Stomach (tissue), 9 donors: ENCODE results near the gene LHFPL6. TPM values are rescaled to one million over a fixed set of nuclear protein-coding genes. Genes with fewer than 3 reads are reported as not detected.

Source experiments
- DNase-seq, 2 donors: peaks; one replicate each; pipeline versions ENCODE4 v3.0.0 to v3.0.0-alpha.2; 2013 to 2019
- H3K27ac ChIP-seq, 5 donors: fragments of 200-600 bp in 4 of 5; sonication (generic) in 4 of 5; one replicate each; pipeline ENCODE4 v1.5.1; 2013 to 2019; ENCODE audit warnings: mild to moderate bottlenecking in 1 of 5, moderate library complexity in 1 of 5
- H3K27me3 ChIP-seq, 3 donors: fragments of 200-600 bp; sonication (generic); one replicate each; pipeline ENCODE4 v1.5.1; 2017 to 2019; ENCODE audit warnings: mixed run types in 1 of 3
- H3K36me3 ChIP-seq, 4 donors: fragments of 200-600 bp; sonication (generic); 1 replicate in 3 of 4; 2 replicates in 1 of 4; pipeline ENCODE4 v1.5.1; 2016 to 2019
- H3K4me1 ChIP-seq, 4 donors: fragments of 200-600 bp; sonication (generic); one replicate each; pipeline ENCODE4 v1.5.1; 2016 to 2019
- H3K4me3 ChIP-seq, 4 donors: fragments of 200-600 bp; sonication (generic) in 3 of 4; one replicate each; pipeline ENCODE4 v1.5.1; 2016 to 2019; ENCODE audit warnings: mild to moderate bottlenecking in 1 of 4
- H3K9me3 ChIP-seq, 4 donors: fragments of 200-600 bp; sonication (generic); one replicate each; pipeline ENCODE4 v1.5.1; 2016 to 2019
- EP300 ChIP-seq: sonication (generic); formaldehyde crosslinking; IDR thresholded peaks from one replicate; pipeline ENCODE4 v1.6.1; 2017; ENCODE audit warnings: antibody characterized with exemption
- POLR2A ChIP-seq, 4 donors: fragments of 450-650 bp; IDR thresholded peaks; one replicate each; pipeline ENCODE4 v1.6.1; 2016; ENCODE audit warnings: antibody characterized with exemption in 4 of 4, control low read depth in 2 of 4, mild to moderate bottlenecking in 1 of 4, moderate library complexity in 1 of 4
- POLR2AphosphoS5 ChIP-seq, 3 donors: sonication (generic); formaldehyde crosslinking; IDR thresholded peaks; one replicate each; pipeline ENCODE4 v1.6.1; 2016; ENCODE audit warnings: antibody characterized with exemption in 3 of 3
- WGBS, 5 donors: extraction: QIAGEN DNeasy Blood & Tissue Kit in 3 of 5; methylation state at CpG; one replicate each; pipeline versions ENCODE4 v1.1.5 to v1.1.7; 2013 to 2018; 5-methylcytosine and 5-hydroxymethylcytosine counted together
- intact Hi-C: fragments of 100-400 bp; cut with DNase I; formaldehyde crosslinking; loops from one replicate; pipeline ENCODE4 v1.15.1; 2023; ENCODE audit warnings: low total_unique reads
- polyA plus RNA-seq, 3 donors: library from polyadenylated mRNA; stranded (reverse); fragments of 200-250 nt; gene quantifications; one replicate each; pipeline ENCODE4 v1.2.3, GENCODE V29; 2013
- total RNA-seq, 5 donors: library from RNA; depleted of rRNA; stranded (reverse); fragments of >200 nt; gene quantifications; one replicate each; pipeline versions ENCODE4 v1.1.0 to v1.2.3, GENCODE V29; 2014 to 2016
- TF ChIP-seq, protein P1 (sequence below), 7 experiments: fragments of 450-650 bp in 4 of 7; fragments of 200-600 bp in 3 of 7; sonication (generic) in 3 of 7; IDR thresholded peaks; one replicate each; pipeline ENCODE4 v1.5.1; 2016 to 2019; ENCODE audit warnings: antibody characterized with exemption in 7 of 7, control low read depth in 2 of 7, mild to moderate bottlenecking in 1 of 7
- donor health status: healthy with polysubstance abuse.
- donor health status: Bipolar disorder and iron deficiency.
- donor health status: healthy.

The LHFPL6 gene
- total and polyA plus RNA-seq, 8 donors = 4.7 to 53.6 (median 10.9) TPM

DNA sequence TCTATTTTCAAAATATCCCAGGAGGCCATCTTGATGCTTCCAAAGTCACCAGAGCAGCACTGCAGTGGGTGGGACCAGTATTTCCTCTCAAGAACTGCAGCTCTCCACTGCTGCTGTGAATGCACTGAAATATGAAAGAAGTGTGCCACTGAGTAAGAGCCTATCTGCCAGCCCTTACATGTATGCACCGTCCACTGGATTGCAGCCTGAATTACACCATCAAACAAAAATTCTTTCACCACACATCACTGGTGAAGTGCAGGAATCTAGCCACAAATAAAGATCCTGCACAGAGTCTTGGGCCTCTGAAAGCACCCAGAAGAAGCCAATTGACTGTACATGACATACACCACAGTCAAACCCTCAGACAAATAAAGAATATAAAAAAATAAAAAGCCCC is 249.0 kb downstream of the LHFPL6 start:
- WGBS, 5 donors = 78 to 93% (median 81%) methylated on average over 1 of the region's 1 CpG

DNA sequence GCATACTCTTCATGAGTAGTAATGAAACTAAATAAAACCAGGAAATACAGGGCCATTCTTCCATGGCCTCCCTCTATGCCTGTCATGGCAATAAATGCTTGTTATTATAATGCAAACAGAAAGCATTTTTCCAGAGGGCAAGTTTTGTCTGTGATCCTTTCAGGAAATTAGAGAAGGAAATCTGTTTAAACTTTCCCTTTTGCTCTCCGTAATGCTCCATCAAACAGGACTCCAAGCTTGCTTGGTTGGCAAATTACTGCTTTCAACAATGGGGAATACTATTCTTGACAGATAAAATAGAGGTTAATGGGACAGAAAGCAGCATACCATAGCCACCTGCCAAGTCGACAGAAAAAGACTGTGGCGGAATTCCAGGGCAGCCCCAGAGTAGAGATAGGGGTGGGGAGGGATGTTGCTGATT is 252.5 kb downstream of the LHFPL6 start:
- H3K4me3 ChIP-seq = no peak overlapping the region
- 33 to 57% (median 47%) methylated on average over 3 of the region's 3 CpGs for WGBS, 5 donors
- intact Hi-C loops = no loop called here
- peak overlapping the region in 1 of 5 donors; percentile 39 for H3K27ac ChIP-seq
- H3K27me3 ChIP-seq = no peaks in the 10 kb centered on the region
- peaks cover 0 to 16% (median 4%) of the 10 kb centered on the region in 4 donors for H3K4me1 ChIP-seq
- H3K9me3 ChIP-seq = no peaks in the 10 kb centered on the region
- TF ChIP-seq, protein P1, sequence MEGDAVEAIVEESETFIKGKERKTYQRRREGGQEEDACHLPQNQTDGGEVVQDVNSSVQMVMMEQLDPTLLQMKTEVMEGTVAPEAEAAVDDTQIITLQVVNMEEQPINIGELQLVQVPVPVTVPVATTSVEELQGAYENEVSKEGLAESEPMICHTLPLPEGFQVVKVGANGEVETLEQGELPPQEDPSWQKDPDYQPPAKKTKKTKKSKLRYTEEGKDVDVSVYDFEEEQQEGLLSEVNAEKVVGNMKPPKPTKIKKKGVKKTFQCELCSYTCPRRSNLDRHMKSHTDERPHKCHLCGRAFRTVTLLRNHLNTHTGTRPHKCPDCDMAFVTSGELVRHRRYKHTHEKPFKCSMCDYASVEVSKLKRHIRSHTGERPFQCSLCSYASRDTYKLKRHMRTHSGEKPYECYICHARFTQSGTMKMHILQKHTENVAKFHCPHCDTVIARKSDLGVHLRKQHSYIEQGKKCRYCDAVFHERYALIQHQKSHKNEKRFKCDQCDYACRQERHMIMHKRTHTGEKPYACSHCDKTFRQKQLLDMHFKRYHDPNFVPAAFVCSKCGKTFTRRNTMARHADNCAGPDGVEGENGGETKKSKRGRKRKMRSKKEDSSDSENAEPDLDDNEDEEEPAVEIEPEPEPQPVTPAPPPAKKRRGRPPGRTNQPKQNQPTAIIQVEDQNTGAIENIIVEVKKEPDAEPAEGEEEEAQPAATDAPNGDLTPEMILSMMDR (IDR thresholded peaks at IDR 0.05) = no peak
- TF ChIP-seq EP300 (no peak), POLR2A (IDR thresholded peaks at IDR 0.05) (no peak), POLR2AphosphoS5 (IDR thresholded peaks at IDR 0.05) (no peak)
- H3K36me3 ChIP-seq = no peaks in the 10 kb centered on the region
- DNase-seq = peak in 1 of 2 donors; percentile 41

More for the DNA sequence above, 249.0 kb downstream of the LHFPL6 start:
- Histone ChIP-seq H3K36me3 (no peaks in the 10 kb centered on the region), H3K27me3 (no peaks in the 10 kb centered on the region), H3K9me3 (no peaks in the 10 kb centered on the region), H3K4me1 (peaks cover 0 to 16% (median 4%) of the 10 kb centered on the region in 4 donors), H3K4me3 (no peak overlapping the region), H3K27ac (no peak overlapping the region)
- no peak for DNase-seq
- no peak for TF ChIP-seq EP300
- no peak for TF ChIP-seq POLR2A (IDR thresholded peaks at IDR 0.05)
- TF ChIP-seq POLR2AphosphoS5 (IDR thresholded peaks at IDR 0.05) = no peak
- TF ChIP-seq, protein P1 (IDR thresholded peaks at IDR 0.05) = no peak
- intact Hi-C loops = no loop called here

DNA sequence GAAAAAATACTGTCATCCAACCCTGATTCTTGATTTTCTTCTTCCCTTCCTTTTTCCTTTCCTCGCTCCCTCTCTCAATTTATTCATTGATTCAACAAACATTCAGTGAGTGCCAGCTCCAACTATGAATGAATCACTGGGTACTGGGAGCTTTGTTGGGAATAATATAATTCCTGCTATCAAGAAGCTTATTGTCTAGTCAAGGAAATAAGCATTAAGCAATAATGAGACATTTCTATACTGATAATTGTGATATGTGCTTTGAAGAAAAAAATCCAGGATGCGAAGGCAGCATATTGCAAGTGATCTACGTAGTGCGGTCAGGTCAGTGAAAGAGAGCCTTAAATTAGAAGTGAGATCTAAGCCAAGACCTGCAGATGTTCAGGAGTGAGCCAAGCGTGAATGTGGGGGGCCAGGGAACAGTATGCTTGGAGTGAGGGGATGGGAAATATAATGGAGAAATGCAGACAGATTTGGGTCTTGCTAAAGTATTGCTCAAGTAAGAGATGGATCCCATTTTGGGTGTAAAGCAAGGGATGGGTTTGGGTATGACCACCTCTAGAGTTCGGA is 253.5 kb downstream of the LHFPL6 start:
- H3K27ac ChIP-seq = no peak overlapping the region
- intact Hi-C loops = no loop called here

DNA sequence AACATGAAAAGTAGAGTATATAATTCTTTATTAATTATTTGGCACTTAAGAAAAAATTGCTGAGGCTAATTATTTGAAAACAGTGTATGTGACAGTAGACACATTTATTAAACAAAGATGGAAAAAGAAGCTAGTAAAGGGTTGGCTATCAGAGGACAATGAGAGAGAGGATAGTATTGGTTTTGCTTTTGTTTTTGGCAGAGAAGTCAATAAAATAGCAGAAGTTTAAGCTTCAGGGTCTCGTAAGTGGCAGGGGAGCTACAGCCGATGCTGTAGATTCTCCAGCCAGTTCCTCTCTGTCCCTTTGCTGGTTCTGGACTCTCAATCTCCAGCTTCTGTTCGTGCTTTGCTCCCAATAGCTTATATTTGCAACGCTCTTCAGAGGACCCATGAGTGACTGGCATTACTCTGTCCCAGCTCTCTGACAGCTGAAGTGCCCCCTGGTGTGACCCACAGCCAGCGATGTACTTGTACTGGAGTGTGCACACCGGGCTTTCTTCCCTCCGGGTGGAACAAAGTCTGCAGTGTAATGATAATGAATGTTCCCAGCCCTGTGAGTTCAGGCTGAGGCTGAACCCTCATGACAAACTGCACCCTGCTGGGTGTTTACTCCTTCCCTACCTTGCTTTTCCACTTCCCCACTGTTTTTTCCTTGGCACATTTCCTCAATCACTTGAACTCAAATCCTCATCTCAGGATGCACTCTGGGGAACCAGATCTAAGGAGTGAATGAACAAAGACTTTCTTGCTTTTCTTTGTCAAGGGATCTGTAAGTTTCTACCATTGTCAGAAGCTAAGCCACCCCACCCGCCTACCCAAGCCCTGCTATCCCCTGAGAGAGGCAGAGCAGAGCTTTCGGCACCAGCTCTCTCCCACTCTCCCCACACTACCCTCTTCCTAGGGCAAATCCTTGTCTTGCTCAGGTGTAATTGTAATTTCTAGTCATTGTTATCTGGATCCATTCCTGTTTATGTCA is 254.8 kb downstream of the LHFPL6 start:
- peaks cover 0 to 16% (median 4%) of the 10 kb centered on the region in 4 donors for H3K4me1 ChIP-seq
- no peak overlapping the region for H3K27ac ChIP-seq
- H3K4me3 ChIP-seq = no peak overlapping the region
- intact Hi-C loops = no loop called here
- TF ChIP-seq POLR2AphosphoS5 (IDR thresholded peaks at IDR 0.05) (no peak), POLR2A (IDR thresholded peaks at IDR 0.05) (no peak), EP300 (no peak)
- TF ChIP-seq, protein P1 (IDR thresholded peaks at IDR 0.05) = no peak
- no peaks in the 10 kb centered on the region for H3K36me3 ChIP-seq
- H3K27me3 ChIP-seq = no peaks in the 10 kb centered on the region
- WGBS, 5 donors = 57 to 71% (median 62%) methylated on average over 9 of the region's 9 CpGs
- no peak for DNase-seq
- no peaks in the 10 kb centered on the region for H3K9me3 ChIP-seq

More for the DNA sequence above, 253.5 kb downstream of the LHFPL6 start:
- H3K4me1 ChIP-seq = peaks cover 0 to 16% (median 4%) of the 10 kb centered on the region in 4 donors
- H3K36me3 ChIP-seq = no peaks in the 10 kb centered on the region
- no peak overlapping the region for H3K4me3 ChIP-seq
- 82 to 96% (median 91%) methylated on average over 6 of the region's 6 CpGs for WGBS, 5 donors
- no peak for DNase-seq
- H3K9me3 ChIP-seq = no peaks in the 10 kb centered on the region
- H3K27me3 ChIP-seq = no peaks in the 10 kb centered on the region
- TF ChIP-seq POLR2AphosphoS5 (IDR thresholded peaks at IDR 0.05) (no peak), EP300 (no peak), POLR2A (IDR thresholded peaks at IDR 0.05) (no peak)
- TF ChIP-seq, protein P1 (IDR thresholded peaks at IDR 0.05) = no peak
